Muscle of leg (tissue), 11 donors: Measurements from ENCODE around the gene PEX6. TPM values are rescaled to one million over a fixed set of nuclear protein-coding genes. Genes with fewer than 3 reads are reported as not detected.

Experiments used
- DNase-seq: peaks from one replicate; pipeline ENCODE4 v3.0.0; 2013
- H3K27ac ChIP-seq: one replicate; pipeline ENCODE4 v1.5.1; 2013; ENCODE audit warnings: mild to moderate bottlenecking, low read length, control low read depth
- H3K27me3 ChIP-seq: one replicate; pipeline ENCODE4 v1.6.1; 2013; ENCODE audit warnings: low read length; ENCODE audit not compliant: control insufficient read depth, insufficient read depth
- H3K36me3 ChIP-seq: one replicate; pipeline ENCODE4 v1.6.1; 2013; ENCODE audit warnings: low read length; ENCODE audit not compliant: control insufficient read depth, insufficient read depth
- H3K4me1 ChIP-seq: one replicate; pipeline ENCODE4 v1.6.1; 2013; ENCODE audit warnings: low read length; ENCODE audit not compliant: control insufficient read depth, insufficient read depth
- H3K4me3 ChIP-seq: one replicate; pipeline ENCODE4 v1.5.1; 2013; ENCODE audit warnings: low read length, control low read depth
- H3K9me3 ChIP-seq: replicated peaks from 2 replicates; pipeline ENCODE4 v1.6.1; 2013; ENCODE audit warnings: low read depth, low read length; ENCODE audit not compliant: control insufficient read depth
- WGBS: methylation state at CpG from one replicate; pipeline ENCODE4 v1.1.5; 2013; ENCODE audit warnings: missing lambda C conversion rate; ENCODE audit not compliant: insufficient coverage; 5-methylcytosine and 5-hydroxymethylcytosine counted together
- polyA plus RNA-seq, 8 donors: library from polyadenylated mRNA; unstranded; fragments of 120-200 nt; gene quantifications; one replicate each; pipeline versions ENCODE4 v1.2.1 to v1.2.3, GENCODE V29; 2013; ENCODE audit warnings: inconsistent platforms in 1 of 8, low replicate concordance in 1 of 8; ENCODE audit not compliant: insufficient read length in 8 of 8, insufficient read depth in 1 of 8
- total RNA-seq: library from RNA; stranded (reverse); fragments of 120-200 nt; gene quantifications from one replicate; pipeline ENCODE4 v1.2.4, GENCODE V29; 2013

PEX6 gene
- total and polyA plus RNA-seq, 9 donors: 13.0 to 28.4 (median 17.7) TPM

DNA sequence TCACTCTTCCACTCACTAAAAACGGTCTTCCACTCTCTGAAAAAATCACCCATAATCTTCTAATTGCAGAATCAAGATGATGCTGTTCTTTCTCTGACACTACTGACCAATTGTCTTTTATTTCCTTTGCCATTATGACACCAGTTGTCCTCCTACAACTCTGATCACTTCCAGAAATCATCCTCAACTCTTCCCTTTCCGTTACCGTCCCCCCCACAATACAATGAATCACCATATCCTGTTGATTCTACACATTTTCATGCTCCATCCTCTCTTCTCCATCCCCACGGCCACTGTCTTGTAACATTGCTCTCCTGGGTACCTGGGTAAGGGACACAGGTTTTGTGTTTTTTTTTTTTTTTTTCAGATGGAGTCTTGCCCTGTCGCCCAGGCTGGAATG, 2.9 kb upstream of the PEX6 start:
- peaks cover 40% of the 10 kb centered on the region for H3K4me1 ChIP-seq
- no peak overlapping the region for H3K4me3 ChIP-seq
- H3K27ac ChIP-seq: no peak overlapping the region
- H3K36me3 ChIP-seq: no peaks in the 10 kb centered on the region
- no peaks in the 10 kb centered on the region for H3K9me3 ChIP-seq
- 95% methylated on average over 3 of the region's 5 CpGs for WGBS
- DNase-seq: no peak
- H3K27me3 ChIP-seq: no peaks in the 10 kb centered on the region

DNA sequence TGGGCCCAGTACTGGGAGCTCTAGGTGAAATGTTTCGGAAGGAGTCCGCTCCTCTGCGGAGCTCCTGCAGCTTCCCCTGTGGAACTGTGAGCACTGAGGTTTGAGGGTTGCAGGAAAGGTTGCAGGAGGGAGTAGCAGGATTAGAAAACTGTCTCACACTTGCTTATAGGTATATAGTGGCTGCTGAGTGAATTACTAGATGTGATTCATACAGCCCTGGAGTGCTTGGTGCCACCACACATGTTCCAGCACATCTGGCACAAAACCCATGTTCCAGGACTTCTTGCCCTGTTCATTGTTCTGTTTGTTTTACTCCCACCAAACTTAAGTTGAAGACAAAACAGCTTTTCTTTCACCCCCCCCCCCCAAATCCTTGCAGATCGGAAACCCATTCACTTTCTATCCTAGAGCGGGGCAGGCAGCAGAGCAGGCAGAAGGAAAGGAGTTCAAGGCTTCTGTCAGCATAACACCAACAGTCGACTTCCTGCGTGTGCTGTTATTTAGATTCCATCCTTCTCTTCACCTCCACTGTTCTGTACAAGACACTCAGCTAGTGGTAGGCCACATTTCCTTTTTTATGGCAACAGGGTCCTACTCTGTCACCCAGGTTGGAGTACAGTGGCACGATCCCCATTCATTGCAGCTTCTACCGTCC, 669 bp upstream of the PEX6 start:
- WGBS: 23% methylated on average over 4 of the region's 9 CpGs
- Histone ChIP-seq H3K27ac (peak overlapping the region; percentile 85), H3K4me1 (peaks cover 24% of the 10 kb centered on the region), H3K9me3 (no peaks in the 10 kb centered on the region), H3K4me3 (peak overlapping the region; percentile 72), H3K27me3 (no peaks in the 10 kb centered on the region), H3K36me3 (peaks cover 4% of the 10 kb centered on the region)
- no peak for DNase-seq

DNA sequence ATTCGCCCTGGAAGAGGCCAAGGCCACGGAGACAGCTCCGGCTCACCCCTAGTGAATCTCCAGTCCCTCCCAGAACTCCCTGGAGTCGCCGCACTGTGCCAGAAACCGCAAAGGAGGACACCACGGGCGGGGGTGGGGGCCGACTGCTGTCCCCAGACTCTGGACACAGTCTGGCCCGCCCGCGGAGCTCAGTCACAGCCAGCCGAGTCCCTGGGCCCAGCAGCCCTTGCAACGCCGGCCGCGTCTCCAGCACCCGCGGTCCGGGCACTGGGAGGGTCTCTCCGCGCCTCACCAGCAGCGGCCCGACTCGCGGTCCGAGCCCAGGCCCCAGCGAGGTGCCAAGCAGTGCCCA, 518 bp downstream of the PEX6 start:
- no peaks in the 10 kb centered on the region for H3K27me3 ChIP-seq
- DNase-seq: no peak
- peaks cover 20% of the 10 kb centered on the region for H3K4me1 ChIP-seq
- peak overlapping the region; percentile 70 for H3K27ac ChIP-seq
- H3K4me3 ChIP-seq: peak overlapping the region; percentile 72
- H3K36me3 ChIP-seq: peaks cover 12% of the 10 kb centered on the region
- H3K9me3 ChIP-seq: no peaks in the 10 kb centered on the region
- 0% methylated on average over 28 of the region's 28 CpGs for WGBS

DNA sequence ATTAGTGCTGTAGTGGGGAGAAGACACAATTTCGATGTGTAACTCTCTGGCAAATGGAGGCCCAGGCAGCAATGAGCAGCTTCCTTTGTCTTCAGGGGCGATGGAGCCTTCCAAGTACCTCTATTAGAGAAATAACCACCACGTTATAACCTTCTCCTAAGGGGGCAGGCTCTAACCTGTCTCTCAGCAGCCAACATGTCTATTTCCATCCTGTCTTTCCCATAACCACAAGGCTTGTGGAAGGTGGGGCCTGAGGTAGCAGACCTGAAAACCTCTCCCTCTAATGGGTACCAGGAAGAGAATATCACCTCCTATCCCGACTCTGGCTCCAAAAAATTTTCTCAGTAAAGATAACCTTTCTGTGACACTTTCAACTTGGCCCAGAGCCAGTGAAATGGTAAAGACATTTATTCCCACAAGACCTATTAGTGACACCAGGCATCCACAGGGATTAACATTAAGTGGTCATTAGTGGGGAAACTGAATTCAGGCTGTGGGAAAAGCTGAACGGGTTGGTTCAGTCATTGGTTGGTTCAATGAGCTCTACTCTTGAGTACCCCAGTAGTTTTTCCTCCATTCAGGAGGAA, 4.0 kb downstream of the PEX6 start:
- 87% methylated on average over 3 of the region's 5 CpGs for WGBS
- H3K4me3 ChIP-seq: no peak overlapping the region
- peaks cover 28% of the 10 kb centered on the region for H3K36me3 ChIP-seq
- no peak for DNase-seq
- no peaks in the 10 kb centered on the region for H3K9me3 ChIP-seq
- no peaks in the 10 kb centered on the region for H3K27me3 ChIP-seq
- H3K27ac ChIP-seq: no peak overlapping the region
- H3K4me1 ChIP-seq: peaks cover 20% of the 10 kb centered on the region

DNA sequence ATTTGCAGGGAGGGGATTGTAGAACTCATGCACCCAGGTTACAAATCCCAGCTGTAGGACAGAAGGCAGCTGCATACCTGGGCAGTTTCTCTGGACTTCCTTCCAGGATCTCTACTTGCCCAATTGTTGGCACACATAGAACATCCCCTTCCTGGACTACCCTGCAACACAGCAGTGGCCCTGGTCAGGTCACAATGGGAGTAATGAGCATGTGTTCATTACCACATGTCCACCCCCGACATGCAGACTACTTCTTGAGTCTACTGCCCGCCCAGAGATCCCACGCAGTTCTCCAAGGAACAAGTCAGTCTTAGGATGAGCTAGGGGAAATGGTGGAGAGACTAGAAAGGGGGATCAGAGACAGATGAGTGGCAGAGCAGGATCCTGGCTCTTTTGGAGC, 5.1 kb downstream of the PEX6 start:
- H3K4me3 ChIP-seq: no peak overlapping the region
- peaks cover 39% of the 10 kb centered on the region for H3K36me3 ChIP-seq
- H3K27me3 ChIP-seq: no peaks in the 10 kb centered on the region
- no CpG with 5 or more reads among the region's 3 CpGs for WGBS
- no peak for DNase-seq
- no peaks in the 10 kb centered on the region for H3K9me3 ChIP-seq
- peaks cover 12% of the 10 kb centered on the region for H3K4me1 ChIP-seq
- H3K27ac ChIP-seq: no peak overlapping the region

DNA sequence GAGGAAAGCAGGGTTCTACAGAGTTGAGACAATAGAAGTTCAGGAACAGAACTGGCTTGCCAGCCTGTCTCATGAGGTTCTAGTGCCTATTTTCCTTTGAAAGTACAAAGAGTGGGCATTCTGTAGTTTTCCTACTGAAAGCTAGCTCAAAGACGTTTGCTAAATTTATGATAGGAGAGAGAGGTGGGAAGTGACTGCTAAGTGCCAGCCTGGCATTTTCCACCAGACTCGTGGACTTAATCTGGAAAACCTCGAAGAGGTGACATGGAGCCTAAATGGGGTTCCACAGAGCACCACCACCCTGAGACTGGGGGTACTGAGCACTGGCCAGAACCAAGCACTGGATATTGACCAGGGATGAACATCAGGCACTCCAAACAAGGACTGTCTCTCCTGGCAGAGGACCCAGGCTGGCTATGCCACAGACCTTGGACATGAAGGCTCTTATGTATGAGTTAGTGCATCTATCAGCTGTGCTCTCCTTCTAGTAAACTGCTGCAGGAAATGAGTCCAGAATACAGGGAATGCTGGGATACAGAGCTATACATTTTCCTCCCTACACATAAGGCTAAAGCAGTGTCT, 7.1 kb downstream of the PEX6 start:
- Histone ChIP-seq H3K4me3 (no peak overlapping the region), H3K27ac (no peak overlapping the region), H3K9me3 (no peaks in the 10 kb centered on the region), H3K4me1 (no peaks in the 10 kb centered on the region), H3K36me3 (peaks cover 57% of the 10 kb centered on the region), H3K27me3 (no peaks in the 10 kb centered on the region)
- 100% methylated on average over 2 of the region's 3 CpGs for WGBS
- DNase-seq: no peak

DNA sequence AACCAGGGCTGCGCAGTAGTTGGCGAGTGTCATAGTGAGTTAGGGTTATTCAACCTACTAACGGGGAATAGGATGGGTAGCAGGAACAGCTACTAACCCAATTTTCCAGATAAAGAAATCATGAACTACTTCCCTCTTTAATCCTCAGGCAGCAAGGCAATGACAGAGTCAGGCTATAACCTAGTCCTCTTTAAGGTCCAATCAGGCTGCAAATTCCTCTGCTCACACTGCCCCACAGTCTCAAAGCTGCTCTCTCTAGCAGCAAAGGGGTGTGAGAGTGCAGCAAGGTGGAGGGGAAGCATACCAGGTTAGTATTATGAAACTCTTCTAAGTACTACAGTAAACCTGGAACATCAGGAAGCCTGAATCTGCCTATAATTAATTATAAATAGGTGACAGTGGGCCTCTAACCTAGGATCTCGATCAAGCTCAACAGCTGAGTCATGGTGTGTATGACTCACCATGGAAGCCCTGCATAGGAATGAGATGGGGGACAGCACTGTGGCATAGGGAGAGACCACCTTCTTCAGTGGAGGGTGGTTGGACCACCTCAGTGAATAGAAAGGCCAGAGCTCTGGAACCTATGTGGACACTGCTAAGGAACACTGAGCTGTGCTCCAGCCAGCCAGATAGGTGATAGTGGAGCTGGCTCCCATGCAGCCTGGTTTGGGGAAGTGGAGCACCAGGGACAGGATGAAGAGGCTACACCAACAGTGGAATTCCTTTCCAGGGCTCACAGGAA, 7.9 kb downstream of the PEX6 start:
- no peak overlapping the region for H3K4me3 ChIP-seq
- H3K27ac ChIP-seq: no peak overlapping the region
- DNase-seq: no peak
- peaks cover 65% of the 10 kb centered on the region for H3K36me3 ChIP-seq
- H3K9me3 ChIP-seq: no peaks in the 10 kb centered on the region
- no CpG with 5 or more reads among the region's 4 CpGs for WGBS
- H3K27me3 ChIP-seq: no peaks in the 10 kb centered on the region
- no peaks in the 10 kb centered on the region for H3K4me1 ChIP-seq

DNA sequence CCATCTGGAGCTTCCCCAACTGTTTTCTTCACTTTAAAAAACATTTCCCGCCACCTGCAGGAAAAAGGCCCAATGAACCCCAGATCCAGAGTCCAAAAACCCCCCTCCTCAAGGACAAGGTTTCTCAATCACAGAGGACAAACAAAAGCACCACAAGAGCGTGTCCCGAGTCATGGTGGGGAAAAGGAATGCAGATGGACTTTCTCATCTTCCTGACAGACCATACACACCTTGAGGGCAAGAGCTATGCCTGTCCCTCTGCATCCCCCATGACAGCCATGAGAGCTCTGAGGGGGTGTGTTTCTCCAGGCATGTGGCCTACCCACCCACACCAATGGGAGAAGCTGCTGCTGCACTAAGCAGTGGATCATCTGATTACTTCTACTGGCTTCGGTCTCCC, 9.0 kb downstream of the PEX6 start:
- H3K36me3 ChIP-seq: peaks cover 74% of the 10 kb centered on the region
- no peak for DNase-seq
- H3K4me1 ChIP-seq: no peaks in the 10 kb centered on the region
- no peak overlapping the region for H3K27ac ChIP-seq
- no CpG with 5 or more reads among the region's 4 CpGs for WGBS
- no peaks in the 10 kb centered on the region for H3K27me3 ChIP-seq
- no peaks in the 10 kb centered on the region for H3K9me3 ChIP-seq
- no peak overlapping the region for H3K4me3 ChIP-seq

DNA sequence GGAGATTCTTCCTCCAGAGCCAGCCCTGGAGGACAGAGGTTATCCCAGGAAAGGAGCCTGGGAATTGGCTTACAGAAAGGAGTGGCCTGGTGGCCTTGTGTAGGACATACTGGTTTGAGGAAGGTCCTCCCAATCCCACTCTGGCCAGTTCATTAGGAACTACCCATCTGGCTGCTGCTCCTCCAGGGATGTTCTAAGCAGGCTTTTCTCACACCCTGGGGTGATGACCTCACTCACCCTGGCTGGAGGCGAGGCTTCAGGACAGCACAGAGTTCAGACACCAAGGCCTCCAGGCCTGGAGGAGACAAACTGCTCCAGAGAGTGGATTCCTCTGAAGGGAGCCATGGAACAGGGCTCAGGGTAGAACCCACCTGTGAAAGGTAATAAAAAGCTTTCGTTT, 9.6 kb downstream of the PEX6 start:
- no peaks in the 10 kb centered on the region for H3K4me1 ChIP-seq
- WGBS: 75% methylated on average over 1 of the region's 2 CpGs
- H3K4me3 ChIP-seq: no peak overlapping the region
- DNase-seq: no peak
- no peak overlapping the region for H3K27ac ChIP-seq
- peaks cover 75% of the 10 kb centered on the region for H3K36me3 ChIP-seq
- H3K27me3 ChIP-seq: no peaks in the 10 kb centered on the region
- H3K9me3 ChIP-seq: no peaks in the 10 kb centered on the region

DNA sequence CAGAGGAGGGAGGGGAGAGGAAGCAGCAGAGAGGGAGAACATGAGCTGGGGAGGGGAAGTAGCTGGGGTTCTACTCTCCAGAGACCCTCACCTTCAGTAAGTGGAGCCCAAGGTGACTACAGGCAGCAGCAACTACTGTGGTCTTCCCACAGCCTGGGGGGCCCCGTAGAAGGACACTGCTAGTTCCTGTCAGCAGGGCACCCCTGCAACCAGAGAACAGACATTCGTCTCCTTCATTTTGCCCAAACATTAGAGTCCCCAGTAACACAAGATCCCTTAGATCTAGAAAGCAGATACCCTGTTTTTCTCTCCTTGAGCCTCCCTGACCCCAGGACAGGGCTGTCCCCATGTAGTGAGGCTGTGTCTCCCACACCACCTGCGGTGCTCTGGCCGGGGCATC, 10.2 kb downstream of the PEX6 start:
- H3K36me3 ChIP-seq: peaks cover 78% of the 10 kb centered on the region
- no peaks in the 10 kb centered on the region for H3K4me1 ChIP-seq
- WGBS: 89% methylated on average over 2 of the region's 4 CpGs
- no peaks in the 10 kb centered on the region for H3K27me3 ChIP-seq
- no peak overlapping the region for H3K4me3 ChIP-seq
- no peak overlapping the region for H3K27ac ChIP-seq
- DNase-seq: no peak
- no peaks in the 10 kb centered on the region for H3K9me3 ChIP-seq
